H1 (cell line): ENCODE results near the gene IQCM. TPM values are rescaled to one million over a fixed set of nuclear protein-coding genes. Genes with fewer than 3 reads are reported as not detected.

Source experiments
- CTCF ChIA-PET: fragments of 300-600 bp; sonication (Branson Sonifier 250); formaldehyde crosslinking; loops from one replicate; lab custom pipeline; 2021; ENCODE audit not compliant: partially characterized antibody; lab: Charles Lee
- POLR2A ChIA-PET: fragments of 300-600 bp; sonication (Branson Sonifier 250); formaldehyde crosslinking; loops from one replicate; lab custom pipeline; 2021; ENCODE audit warnings: inconsistent platforms; ENCODE audit not compliant: partially characterized antibody; lab: Charles Lee
- DNase-seq, 2 experiments: peaks; one replicate each; pipeline versions ENCODE4 v3.0.0 to v3.0.0-alpha.2; 2010 to 2022; ENCODE audit warnings: low spot score in 2 of 2, low read depth in 1 of 2, mixed read lengths in 1 of 2
- FAIRE-seq: peaks from 2 replicates; lab custom pipeline; 2011; peaks lifted over from hg19 to GRCh38; lab: Jason Lieb, UNC
- H2AFZ ChIP-seq: 2 replicates; pipeline ENCODE4 v1.8.1; 2012; ENCODE audit warnings: low read length, inconsistent platforms
- H2AK5ac ChIP-seq: 2 replicates; pipeline ENCODE4 v1.6.1; 2013; ENCODE audit warnings: low read depth, low read length
- H2BK120ac ChIP-seq: replicated peaks from 2 replicates; pipeline ENCODE3; 2013; ENCODE audit warnings: low read depth, low read length, inconsistent platforms
- H2BK12ac ChIP-seq: 2 replicates; pipeline ENCODE4 v1.6.1; 2013; ENCODE audit warnings: low read depth, low read length
- H2BK15ac ChIP-seq: 2 replicates; pipeline ENCODE4 v1.6.1; 2013; ENCODE audit warnings: low read length
- H2BK20ac ChIP-seq: 2 replicates; pipeline ENCODE4 v1.6.1; 2013; ENCODE audit warnings: low read length
- H2BK5ac ChIP-seq: 2 replicates; pipeline ENCODE4 v1.6.1; 2013; ENCODE audit warnings: low read depth, low read length
- H3K14ac ChIP-seq: 2 replicates; pipeline ENCODE4 v1.6.1; 2013; ENCODE audit warnings: inconsistent platforms; ENCODE audit not compliant: insufficient read length
- H3K18ac ChIP-seq: 2 replicates; pipeline ENCODE4 v1.6.1; 2013; ENCODE audit warnings: low read length; ENCODE audit errors: extremely low read depth
- H3K23ac ChIP-seq: 2 replicates; pipeline ENCODE4 v1.6.1; 2013; ENCODE audit warnings: inconsistent platforms; ENCODE audit not compliant: insufficient read length
- H3K23me2 ChIP-seq: 2 replicates; pipeline ENCODE4 v1.6.1; 2013; ENCODE audit warnings: low read depth, low read length
- H3K27ac ChIP-seq: 2 replicates; pipeline ENCODE4 v1.6.1; 2011; ENCODE audit warnings: low read depth, low read length, inconsistent platforms
- H3K27me3 ChIP-seq, 4 experiments: replicated peaks in 1 of 4; 1 replicate in 1 of 4; 2 replicates in 3 of 4; pipeline versions ENCODE4 v1.6.1 to v1.8.1; 2011 to 2013; ENCODE audit warnings: low read length in 3 of 4, mild to moderate bottlenecking in 3 of 4, inconsistent platforms in 2 of 4, mixed read lengths in 2 of 4, moderate library complexity in 1 of 4; ENCODE audit not compliant: control insufficient read depth in 3 of 4, insufficient read depth in 3 of 4; ENCODE audit errors: extremely low read depth in 1 of 4
- H3K36me3 ChIP-seq, 4 experiments: 2 replicates each; pipeline versions ENCODE4 v1.6.1 to v1.8.1; 2011 to 2013; ENCODE audit warnings: mild to moderate bottlenecking in 4 of 4, low read length in 3 of 4, moderate library complexity in 2 of 4, control low read depth in 1 of 4, inconsistent platforms in 1 of 4; ENCODE audit not compliant: insufficient read depth in 4 of 4, control insufficient read depth in 2 of 4
- H3K4ac ChIP-seq: replicated peaks from 2 replicates; pipeline ENCODE3; 2013; ENCODE audit warnings: low read length, low read depth, mixed read lengths, inconsistent platforms; ENCODE audit not compliant: insufficient read length
- H3K4me1 ChIP-seq, 4 experiments: replicated peaks in 1 of 4; 1 replicate in 1 of 4; 2 replicates in 3 of 4; pipeline versions ENCODE4 v1.6.1 to v1.8.1; 2011 to 2013; ENCODE audit warnings: low read length in 3 of 4, inconsistent platforms in 2 of 4, mixed read lengths in 1 of 4; ENCODE audit not compliant: insufficient read depth in 4 of 4, control insufficient read depth in 3 of 4
- H3K4me2 ChIP-seq, 2 experiments: 2 replicates each; pipeline versions ENCODE4 v1.6.1 to v1.8.1; 2011 to 2013; ENCODE audit warnings: low read depth in 2 of 2, low read length in 2 of 2, control low read depth in 1 of 2, inconsistent platforms in 1 of 2, mild to moderate bottlenecking in 1 of 2; ENCODE audit not compliant: insufficient read depth in 1 of 2
- H3K4me3 ChIP-seq, 4 experiments: fragments of 200-600, 300-600 bp in 1 of 4; sonication (generic), shearing (Covaris generic), sonication (Bioruptor Twin) in 1 of 4; 2 replicates each; pipeline versions ENCODE4 v1.5.1 to v1.8.1; 2011 to 2016; ENCODE audit warnings: low read length in 4 of 4, low read depth in 3 of 4, control low read depth in 2 of 4, inconsistent platforms in 2 of 4, mild to moderate bottlenecking in 2 of 4, mixed read lengths in 1 of 4, moderate library complexity in 1 of 4; ENCODE audit not compliant: insufficient read depth in 2 of 4; ENCODE audit errors: extremely low read depth in 1 of 4
- H3K56ac ChIP-seq: replicated peaks from 2 replicates; pipeline ENCODE3; 2013; ENCODE audit warnings: low read depth, mild to moderate bottlenecking, mixed read lengths, low read length, inconsistent platforms; ENCODE audit not compliant: insufficient read length
- H3K79me1 ChIP-seq: 2 replicates; pipeline ENCODE4 v1.6.1; 2013; ENCODE audit warnings: low read depth, low read length, control low read depth
- H3K79me2 ChIP-seq, 2 experiments: 2 replicates each; pipeline versions ENCODE4 v1.6.1 to v1.8.1; 2012 to 2013; ENCODE audit warnings: low read length in 2 of 2, mild to moderate bottlenecking in 2 of 2, inconsistent platforms in 1 of 2; ENCODE audit not compliant: insufficient read depth in 2 of 2, control insufficient read depth in 1 of 2
- H3K9ac ChIP-seq, 4 experiments: replicated peaks in 1 of 4; 1 replicate in 1 of 4; 2 replicates in 3 of 4; pipeline versions ENCODE4 v1.6.1 to v1.8.1; 2011 to 2013; ENCODE audit warnings: low read depth in 3 of 4, low read length in 3 of 4, control low read depth in 2 of 4, mild to moderate bottlenecking in 2 of 4, moderate library complexity in 2 of 4, inconsistent platforms in 1 of 4; ENCODE audit errors: extremely low read depth in 1 of 4
- H3K9me3 ChIP-seq, 2 experiments: 2 replicates each; pipeline versions ENCODE4 v1.6.1 to v1.8.1; 2012 to 2013; ENCODE audit warnings: mild to moderate bottlenecking in 2 of 2, moderate library complexity in 2 of 2, control low read depth in 1 of 2, inconsistent platforms in 1 of 2, low read depth in 1 of 2, low read length in 1 of 2, mixed read lengths in 1 of 2; ENCODE audit not compliant: insufficient read depth in 2 of 2
- H4K20me1 ChIP-seq, 2 experiments: replicated peaks in 1 of 2; 2 replicates each; pipeline versions ENCODE3 to v1.8.1; 2011 to 2013; ENCODE audit warnings: inconsistent platforms in 2 of 2, low read length in 2 of 2, mild to moderate bottlenecking in 1 of 2; ENCODE audit not compliant: insufficient read depth in 2 of 2, control insufficient read depth in 1 of 2
- H4K5ac ChIP-seq: 2 replicates; pipeline ENCODE4 v1.6.1; 2013; ENCODE audit warnings: low read length, low read depth, mixed read lengths, inconsistent platforms; ENCODE audit not compliant: insufficient read length
- H4K8ac ChIP-seq: 2 replicates; pipeline ENCODE4 v1.8.0; 2013; ENCODE audit warnings: mild to moderate bottlenecking, moderate library complexity, low read length, inconsistent platforms; ENCODE audit not compliant: insufficient read depth; ENCODE audit errors: extremely low read depth
- H4K91ac ChIP-seq: replicated peaks from 2 replicates; pipeline ENCODE3; 2013; ENCODE audit warnings: low read length, mixed read lengths, inconsistent platforms; ENCODE audit not compliant: insufficient read length
- ATF3 ChIP-seq: IDR thresholded peaks from 2 replicates; pipeline ENCODE4 v1.6.1; 2011; ENCODE audit warnings: low read depth, mild to moderate bottlenecking, low read length; ENCODE audit not compliant: insufficient read depth
- BACH1 ChIP-seq: IDR thresholded peaks from 2 replicates; pipeline ENCODE4 v1.6.1; 2012; ENCODE audit warnings: low read length, improper control_type of control experiment
- CEBPB ChIP-seq: IDR thresholded peaks from 2 replicates; pipeline ENCODE4 v1.6.1; 2012; ENCODE audit warnings: low read depth, low read length
- CHD1 ChIP-seq: IDR thresholded peaks from 2 replicates; pipeline ENCODE4 v1.6.1; 2012; ENCODE audit warnings: low read depth, low read length, improper control_type of control experiment
- CREB1 ChIP-seq: IDR thresholded peaks from 2 replicates; pipeline ENCODE4 v1.6.1; 2012; ENCODE audit warnings: inconsistent platforms
- EP300 ChIP-seq, 2 experiments: IDR thresholded peaks; 1 replicate in 1 of 2; 2 replicates in 1 of 2; pipeline ENCODE4 v1.6.1; 2011 to 2012; ENCODE audit warnings: low read depth in 2 of 2, low read length in 2 of 2, mild to moderate bottlenecking in 2 of 2, borderline replicate concordance in 1 of 2, inconsistent platforms in 1 of 2, moderate library complexity in 1 of 2
- EZH2 ChIP-seq: fragments of 200-600 bp; sonication (generic); IDR thresholded peaks from 2 replicates; pipeline ENCODE4 v1.7.1; 2012; ENCODE audit warnings: low read depth, mild to moderate bottlenecking, moderate library complexity, low read length, inconsistent platforms; ENCODE audit not compliant: severe bottlenecking
- JUN ChIP-seq: IDR thresholded peaks from 2 replicates; pipeline ENCODE4 v1.6.1; 2011; ENCODE audit warnings: low read depth, mild to moderate bottlenecking, improper control_type of control experiment, low read length
- MAFK ChIP-seq: IDR thresholded peaks from 2 replicates; pipeline ENCODE4 v1.6.1; 2012; ENCODE audit warnings: low read depth, mild to moderate bottlenecking, improper control_type of control experiment, low read length
- MAX ChIP-seq: IDR thresholded peaks from 2 replicates; pipeline ENCODE4 v1.6.1; 2012; ENCODE audit warnings: inconsistent platforms
- NRF1 ChIP-seq: IDR thresholded peaks from 2 replicates; pipeline ENCODE4 v1.6.1; 2011; ENCODE audit warnings: mild to moderate bottlenecking, low read depth, low read length, improper control_type of control experiment
- TCF12 ChIP-seq: IDR thresholded peaks from 2 replicates; pipeline ENCODE4 v1.6.1; 2011; ENCODE audit warnings: low read depth, mild to moderate bottlenecking, low read length
- polyA plus RNA-seq, 7 experiments: library from polyadenylated mRNA; depleted of rRNA in 3 of 7; stranded (reverse) in 5 of 7; unstranded in 2 of 7; fragments of >200 nt in 5 of 7; fragments of 200-250 nt in 2 of 7; gene quantifications; 1 replicate in 5 of 7; 2 replicates in 1 of 7; 4 replicates in 1 of 7; pipeline versions ENCODE4 v1.2.1 to v1.2.3, GENCODE V29; 2011 to 2013; ENCODE audit warnings: missing spikeins in 2 of 7, mixed read lengths in 2 of 7
- total RNA-seq: library from RNA; stranded (reverse); fragmentation: NEBNext Ultra II Directional; extraction: Animal tissue kit (Norgen Biotek cat#: 25700); gene quantifications from 2 replicates; pipeline ENCODE4 v1.2.1, GENCODE V29; 2021

The IQCM gene
- total and polyA plus RNA-seq, 2 of the 8 experiments (the other 6 are each of a cell fraction or from before 2014, with no cell fraction given): not detected

- Histone ChIP-seq H2BK120ac (no peak overlapping the region), H3K27ac (no peak overlapping the region), H3K79me2 (no peaks in the 10 kb centered on the region), H3K36me3 (no peaks in the 10 kb centered on the region), H2BK12ac (no peak overlapping the region), H3K9me3 (no peaks in the 10 kb centered on the region), H2BK15ac (no peak overlapping the region), H3K79me1 (no peaks in the 10 kb centered on the region), H3K27me3 (no peaks in the 10 kb centered on the region), H3K4me2 (no peak overlapping the region), H4K20me1 (no peaks in the 10 kb centered on the region), H3K4me1 (no peaks in the 10 kb centered on the region), H2BK20ac (no peak overlapping the region), H3K18ac (no peak overlapping the region), H2AK5ac (no peak overlapping the region), H3K9ac (no peak overlapping the region), H3K4ac (no peak overlapping the region), H2AFZ (no peak overlapping the region), H3K14ac (no peak overlapping the region), H3K23me2 (no peaks in the 10 kb centered on the region), H3K4me3 (no peak overlapping the region), H3K56ac (no peak overlapping the region), H4K91ac (no peak overlapping the region), H4K5ac (no peak overlapping the region), H4K8ac (no peak overlapping the region), H2BK5ac (no peak overlapping the region), H3K23ac (no peak overlapping the region)
- DNase-seq (no peak), FAIRE-seq (no peak)
- POLR2A ChIA-PET: no interaction called here
- CTCF ChIA-PET: no interaction called here
- TF ChIP-seq NRF1 (no peak), MAFK (no peak), CREB1 (no peak), JUN (no peak), TCF12 (no peak), CEBPB (no peak), ATF3 (no peak), MAX (no peak), CHD1 (no peak), EZH2 (no peak), EP300 (IDR thresholded peaks at IDR 0.05; ENCODE audit: borderline replicate concordance in 1 of 2, low read depth in 2 of 2, low read length in 2 of 2) (no peak), BACH1 (no peak)
These were observed 297.2 kb downstream of the IQCM start for GRCh38 chr4:149518471-149518870.
